ENCODE measurements around the gene PRKN. TPM values are rescaled to one million over a fixed set of nuclear protein-coding genes. Genes with fewer than 3 reads are reported as not detected.

Gene PRKN
- total RNA-seq, 1 experiment from 2014 or later, result 1.1 TPM

GRCh38 chr6:162387718-162388382 is 339.7 kb downstream of the PRKN start:
- DNase-seq (ENCODE audit: low read depth), result no peak
- in situ Hi-C loops (cut with HindIII; ENCODE audit: low pct_unique_long_range_greater_than_20kb, low sequenced_read_pairs), result no loop called here

DNA sequence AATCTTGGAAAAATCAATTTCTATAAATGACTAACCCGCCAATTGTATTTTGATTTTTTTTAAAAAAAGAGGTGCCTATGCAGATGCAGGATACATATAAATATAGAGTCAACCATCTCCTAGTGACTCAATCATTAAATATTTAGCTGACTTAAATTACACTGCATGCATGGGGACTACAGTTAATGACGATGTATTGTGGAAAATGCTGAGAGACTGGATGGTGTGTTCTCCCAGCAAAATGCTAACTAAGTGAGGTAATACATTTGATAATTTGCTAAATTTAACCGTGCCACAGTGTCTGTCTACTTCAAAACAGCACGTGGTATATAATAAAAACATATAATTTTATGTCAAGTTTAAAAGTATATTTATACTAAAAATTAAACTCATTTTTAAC is 341.6 kb downstream of the PRKN start:
- in situ Hi-C loops (cut with HindIII; ENCODE audit: low pct_unique_long_range_greater_than_20kb, low sequenced_read_pairs), result no loop called here
- DNase-seq (ENCODE audit: low read depth), result no peak

DNA sequence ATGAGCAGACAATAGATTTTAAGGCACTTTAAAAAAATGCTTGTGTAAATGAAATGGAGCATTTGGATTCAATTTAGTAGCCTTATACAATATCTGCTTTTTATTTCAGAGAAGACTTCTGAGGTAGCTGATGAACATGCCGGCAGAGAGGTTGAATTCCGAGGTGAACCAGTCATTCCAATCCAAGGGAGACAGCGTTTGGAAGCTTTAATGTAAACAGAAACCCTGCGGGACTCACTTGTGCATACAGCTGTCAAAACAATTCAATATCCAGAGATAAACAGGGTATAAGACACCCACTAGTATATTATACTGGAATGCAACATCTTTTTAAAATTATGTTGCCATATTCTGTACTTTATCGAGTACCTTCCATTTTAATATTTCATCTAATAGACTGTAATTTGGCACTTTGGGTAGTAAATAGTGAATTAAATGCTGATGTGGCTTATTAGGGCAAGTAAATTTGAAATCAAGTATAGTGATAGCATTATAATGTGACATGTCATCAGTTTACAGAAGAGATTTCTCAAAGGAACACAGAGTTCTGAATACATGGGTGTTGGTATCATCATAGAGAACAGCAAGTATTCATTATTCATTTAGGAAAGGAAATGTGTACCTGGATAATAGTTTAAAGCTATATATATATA is 347.7 kb downstream of the PRKN start:
- no peak for DNase-seq (ENCODE audit: low read depth)
- in situ Hi-C loops (cut with HindIII; ENCODE audit: low pct_unique_long_range_greater_than_20kb, low sequenced_read_pairs), result no loop called here

- DNase-seq (ENCODE audit: low read depth), result no peak
- in situ Hi-C loops (cut with HindIII; ENCODE audit: low pct_unique_long_range_greater_than_20kb, low sequenced_read_pairs), result no loop called here
Observed at GRCh38 chr6:162377735-162378134, 349.8 kb downstream of the PRKN start.

DNA sequence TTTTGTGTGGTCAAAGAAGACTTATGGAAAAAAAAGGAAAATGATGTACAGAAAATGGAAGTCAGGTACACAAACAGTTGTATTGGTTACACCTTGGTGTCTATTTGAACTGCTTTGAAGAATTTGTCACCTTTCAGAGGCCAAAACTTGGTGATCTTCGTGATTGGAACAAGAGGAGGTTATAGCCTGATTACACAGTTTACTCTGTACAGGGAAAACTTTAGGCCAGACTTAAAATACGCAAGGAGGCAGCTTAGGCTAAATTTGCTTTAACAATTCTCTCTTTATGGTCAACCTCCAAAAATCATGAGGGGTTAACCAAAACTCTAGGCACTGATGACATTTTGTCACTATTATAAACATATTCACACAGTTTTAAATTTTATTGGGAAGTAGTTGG is 353.7 kb downstream of the PRKN start:
- DNase-seq (ENCODE audit: low read depth), result no peak
- in situ Hi-C loops (cut with HindIII; ENCODE audit: low pct_unique_long_range_greater_than_20kb, low sequenced_read_pairs), result no loop called here

- in situ Hi-C loops (cut with HindIII; ENCODE audit: low pct_unique_long_range_greater_than_20kb, low sequenced_read_pairs), result no loop called here
- no peak for DNase-seq (ENCODE audit: low read depth)
Observed at GRCh38 chr6:162373192-162373591, 354.4 kb downstream of the PRKN start.

- no peak for DNase-seq (ENCODE audit: low read depth)
- in situ Hi-C loops (cut with HindIII; ENCODE audit: low pct_unique_long_range_greater_than_20kb, low sequenced_read_pairs), result no loop called here
Observed at GRCh38 chr6:162372106-162372505, 355.5 kb downstream of the PRKN start.

GRCh38 chr6:162371121-162371520 is 356.4 kb downstream of the PRKN start:
- DNase-seq (ENCODE audit: low read depth), result no peak
- in situ Hi-C loops (cut with HindIII; ENCODE audit: low pct_unique_long_range_greater_than_20kb, low sequenced_read_pairs), result no loop called here

DNA sequence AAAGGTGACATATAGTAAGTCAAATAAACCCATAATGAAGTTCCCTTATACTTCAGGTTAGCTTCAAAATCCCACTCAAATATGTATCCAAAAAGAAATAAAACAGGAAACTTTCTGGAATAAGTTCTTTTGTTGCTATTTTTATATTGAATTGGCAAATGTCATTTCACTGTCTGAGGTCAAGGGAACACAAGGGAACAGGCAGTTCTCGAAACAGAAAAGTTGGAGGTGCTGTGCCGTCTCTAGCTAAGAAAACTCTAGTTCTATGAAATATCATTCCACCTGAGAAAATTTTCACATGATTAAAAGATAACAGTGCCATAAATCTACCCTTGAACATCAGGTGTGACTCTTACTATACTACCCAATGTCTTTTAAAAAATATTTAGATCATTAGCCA is 358.5 kb downstream of the PRKN start:
- DNase-seq (ENCODE audit: low read depth), result no peak
- in situ Hi-C loops (cut with HindIII; ENCODE audit: low pct_unique_long_range_greater_than_20kb, low sequenced_read_pairs), result no loop called here

- in situ Hi-C loops (cut with HindIII; ENCODE audit: low pct_unique_long_range_greater_than_20kb, low sequenced_read_pairs), result no loop called here
- DNase-seq (ENCODE audit: low read depth), result no peak
Observed at GRCh38 chr6:162364488-162364887, 363.1 kb downstream of the PRKN start.

DNA sequence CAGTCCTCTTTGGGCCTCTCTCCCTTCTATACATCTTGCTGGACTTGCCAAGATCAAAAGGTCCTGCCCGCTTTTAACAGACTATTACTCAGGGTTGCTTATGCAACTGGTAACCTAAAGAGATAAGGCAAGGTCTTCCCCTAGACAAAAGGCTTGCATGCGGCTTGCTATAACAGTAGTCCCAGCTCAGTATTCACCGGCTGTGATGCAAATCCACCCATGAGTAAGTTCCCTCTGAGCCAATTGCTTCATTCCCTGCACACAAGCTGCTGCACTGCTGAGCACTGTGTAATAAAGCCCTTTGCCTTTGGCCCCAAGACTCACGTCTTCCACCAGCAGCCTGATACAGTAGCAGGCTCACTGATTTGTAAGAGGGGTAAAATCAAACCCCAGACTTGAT is 363.8 kb downstream of the PRKN start:
- in situ Hi-C loops (cut with HindIII; ENCODE audit: low pct_unique_long_range_greater_than_20kb, low sequenced_read_pairs), result no loop called here

DNA sequence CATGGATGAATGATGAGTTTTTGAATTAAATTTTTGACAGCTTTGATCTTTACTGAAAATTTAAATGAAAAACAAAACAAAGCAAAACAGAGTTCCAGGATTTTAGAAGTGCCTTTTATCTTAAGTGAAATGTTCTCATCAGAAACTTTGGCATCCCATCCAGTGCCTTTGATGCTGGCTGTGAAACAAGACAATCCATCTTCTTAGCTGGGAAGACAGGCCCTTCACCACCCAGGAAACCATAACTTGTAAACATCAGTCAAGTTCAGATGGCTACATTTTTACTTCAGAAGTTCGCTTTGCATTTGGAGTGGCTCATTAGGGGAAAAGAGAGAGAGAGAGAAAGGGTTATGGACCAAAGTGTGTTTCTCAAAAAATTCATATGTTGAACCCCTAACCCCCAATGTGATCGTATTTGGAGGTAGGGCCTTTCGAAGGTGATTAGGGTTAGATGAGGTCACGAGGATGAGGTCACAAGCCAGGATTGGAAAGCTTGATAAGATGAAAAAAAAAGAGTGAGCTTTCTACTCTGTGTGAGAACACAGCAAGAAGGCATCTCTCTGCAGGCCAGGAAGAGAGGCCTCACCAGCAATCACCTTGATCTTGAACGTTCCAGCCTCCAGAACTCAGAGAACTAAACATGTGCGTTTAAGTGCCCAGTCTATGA is 366.5 kb downstream of the PRKN start:
- DNase-seq (ENCODE audit: low read depth), result no peak
- in situ Hi-C loops (cut with HindIII; ENCODE audit: low pct_unique_long_range_greater_than_20kb, low sequenced_read_pairs), result no loop called here

More for the DNA sequence above, 363.8 kb downstream of the PRKN start:
- DNase-seq (ENCODE audit: low read depth), result no peak

DNA sequence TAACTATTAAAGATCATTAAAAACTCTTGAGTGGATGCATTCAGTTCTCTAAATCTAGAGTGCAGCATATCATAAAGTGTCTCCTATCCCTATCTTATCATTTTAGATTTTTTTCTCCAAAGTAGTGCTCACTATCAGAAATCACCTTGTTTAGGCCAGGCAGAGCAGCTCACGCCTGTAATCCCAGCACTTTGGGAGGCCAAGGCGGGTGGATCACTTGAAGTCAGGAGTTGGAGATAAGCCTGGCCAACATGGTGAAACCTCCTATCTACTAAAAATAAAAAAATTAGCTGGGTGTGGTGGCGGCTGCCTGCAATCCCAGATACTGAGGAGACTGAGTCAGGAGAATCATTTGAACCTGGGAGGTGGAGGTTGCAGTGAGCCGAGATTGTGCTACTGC is 368.9 kb downstream of the PRKN start:
- no peak for DNase-seq (ENCODE audit: low read depth)
- in situ Hi-C loops (cut with HindIII; ENCODE audit: low pct_unique_long_range_greater_than_20kb, low sequenced_read_pairs), result no loop called here

- no peak for DNase-seq (ENCODE audit: low read depth)
- in situ Hi-C loops (cut with HindIII; ENCODE audit: low pct_unique_long_range_greater_than_20kb, low sequenced_read_pairs), result no loop called here
Observed at GRCh38 chr6:162345051-162345511, 382.5 kb downstream of the PRKN start.

GRCh38 chr6:162344646-162345010 is 382.9 kb downstream of the PRKN start:
- in situ Hi-C loops (cut with HindIII; ENCODE audit: low pct_unique_long_range_greater_than_20kb, low sequenced_read_pairs), result no loop called here

GRCh38 chr6:162343936-162344645 is 383.5 kb downstream of the PRKN start:
- in situ Hi-C loops (cut with HindIII; ENCODE audit: low pct_unique_long_range_greater_than_20kb, low sequenced_read_pairs), result no loop called here
- DNase-seq (ENCODE audit: low read depth), result no peak

More at GRCh38 chr6:162344646-162345010, 382.9 kb downstream of the PRKN start:
- no peak for DNase-seq (ENCODE audit: low read depth)

DNA sequence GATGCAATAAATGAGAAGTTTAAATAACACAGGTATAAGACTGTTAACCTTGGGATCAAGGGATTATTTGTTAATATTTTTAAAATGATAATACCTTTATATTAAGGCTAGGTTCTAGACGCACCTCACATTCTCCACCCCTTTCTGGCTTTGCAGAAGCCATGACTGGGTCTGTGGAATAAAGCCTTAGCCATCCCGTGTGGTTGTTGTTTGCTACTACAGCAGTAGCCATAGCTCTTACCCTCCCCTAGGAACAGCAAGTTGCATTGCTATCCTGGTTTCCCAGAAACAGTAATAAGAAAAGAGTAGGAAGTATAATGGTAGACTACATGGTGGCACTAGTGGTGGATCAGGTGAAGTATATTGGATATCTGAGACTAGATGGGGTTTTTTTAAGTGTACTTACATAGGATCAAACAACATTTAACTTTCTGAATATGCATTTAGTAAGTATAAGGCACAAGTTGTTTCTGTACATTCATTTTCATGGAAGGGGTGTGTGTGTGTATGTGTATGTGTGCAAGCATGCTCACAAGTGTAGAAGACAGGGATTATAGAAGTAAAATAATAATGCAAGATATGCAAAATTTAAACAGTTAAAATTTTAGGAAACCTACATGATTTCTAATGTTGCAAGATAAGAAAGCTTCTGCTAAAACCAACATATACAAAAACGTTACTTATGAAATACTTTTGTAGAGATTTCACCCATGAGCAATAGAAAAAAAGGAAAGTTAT is 384.2 kb downstream of the PRKN start:
- in situ Hi-C loops (cut with HindIII; ENCODE audit: low pct_unique_long_range_greater_than_20kb, low sequenced_read_pairs), result no loop called here
- no peak for DNase-seq (ENCODE audit: low read depth)

- in situ Hi-C loops (cut with HindIII; ENCODE audit: low pct_unique_long_range_greater_than_20kb, low sequenced_read_pairs), result no loop called here
Observed at GRCh38 chr6:162337412-162337811, 390.2 kb downstream of the PRKN start.

More at GRCh38 chr6:162337412-162337811, 390.2 kb downstream of the PRKN start:
- DNase-seq (ENCODE audit: low read depth), result no peak
